ENCODE measurements around the gene ELFN1.
A peak's percentile ranks its signal among the peaks of the same experiment; 100 is the strongest.

ELFN1 gene

DNA sequence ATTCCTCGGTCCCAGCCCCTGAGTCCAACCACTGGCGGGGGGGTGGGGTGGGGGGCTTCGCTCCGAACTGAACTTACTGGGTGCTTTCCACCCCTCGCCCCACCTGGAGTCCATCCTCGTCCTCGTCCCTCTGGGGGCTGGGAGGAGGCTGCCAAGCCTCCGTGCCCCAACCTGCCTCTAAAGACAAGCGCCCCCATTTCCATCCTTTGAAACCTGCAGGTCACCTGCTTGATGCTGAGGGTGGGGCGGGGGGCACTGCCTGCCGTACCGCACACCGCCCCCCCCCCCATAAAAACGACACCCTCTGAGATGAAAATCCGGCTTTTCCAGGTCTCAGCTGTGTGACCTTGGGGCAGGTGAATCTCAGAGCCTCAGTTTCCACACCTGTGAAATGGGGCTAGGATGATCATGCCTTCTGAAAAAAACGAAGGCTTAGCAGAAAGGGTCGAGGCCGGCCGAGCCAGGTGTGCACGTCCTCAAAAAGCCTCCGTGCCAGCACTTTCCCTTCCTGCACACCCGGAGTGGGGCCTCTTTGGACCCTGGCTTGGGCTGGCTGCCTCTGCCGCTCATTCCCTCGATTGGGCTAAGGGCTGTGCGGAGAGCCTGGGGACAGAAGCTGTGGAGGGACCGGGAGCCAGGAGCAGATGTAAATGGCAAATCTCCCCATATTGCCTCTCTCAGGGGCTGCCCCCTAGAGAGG lies 967 bp downstream of the ELFN1 start:
- DNase-seq (ENCODE audit: low spot score): peak; percentile 32
- in situ Hi-C loops (cut with MboI; ENCODE audit: low sequenced_read_pairs, unreplicated experiment): no loop called here
- TF ChIP-seq, protein P1, sequence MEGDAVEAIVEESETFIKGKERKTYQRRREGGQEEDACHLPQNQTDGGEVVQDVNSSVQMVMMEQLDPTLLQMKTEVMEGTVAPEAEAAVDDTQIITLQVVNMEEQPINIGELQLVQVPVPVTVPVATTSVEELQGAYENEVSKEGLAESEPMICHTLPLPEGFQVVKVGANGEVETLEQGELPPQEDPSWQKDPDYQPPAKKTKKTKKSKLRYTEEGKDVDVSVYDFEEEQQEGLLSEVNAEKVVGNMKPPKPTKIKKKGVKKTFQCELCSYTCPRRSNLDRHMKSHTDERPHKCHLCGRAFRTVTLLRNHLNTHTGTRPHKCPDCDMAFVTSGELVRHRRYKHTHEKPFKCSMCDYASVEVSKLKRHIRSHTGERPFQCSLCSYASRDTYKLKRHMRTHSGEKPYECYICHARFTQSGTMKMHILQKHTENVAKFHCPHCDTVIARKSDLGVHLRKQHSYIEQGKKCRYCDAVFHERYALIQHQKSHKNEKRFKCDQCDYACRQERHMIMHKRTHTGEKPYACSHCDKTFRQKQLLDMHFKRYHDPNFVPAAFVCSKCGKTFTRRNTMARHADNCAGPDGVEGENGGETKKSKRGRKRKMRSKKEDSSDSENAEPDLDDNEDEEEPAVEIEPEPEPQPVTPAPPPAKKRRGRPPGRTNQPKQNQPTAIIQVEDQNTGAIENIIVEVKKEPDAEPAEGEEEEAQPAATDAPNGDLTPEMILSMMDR (IDR thresholded peaks at IDR 0.05; ENCODE audit: borderline replicate concordance, control extremely low read depth, extremely low read depth, insufficient read depth, missing control alignments): no peak

DNA sequence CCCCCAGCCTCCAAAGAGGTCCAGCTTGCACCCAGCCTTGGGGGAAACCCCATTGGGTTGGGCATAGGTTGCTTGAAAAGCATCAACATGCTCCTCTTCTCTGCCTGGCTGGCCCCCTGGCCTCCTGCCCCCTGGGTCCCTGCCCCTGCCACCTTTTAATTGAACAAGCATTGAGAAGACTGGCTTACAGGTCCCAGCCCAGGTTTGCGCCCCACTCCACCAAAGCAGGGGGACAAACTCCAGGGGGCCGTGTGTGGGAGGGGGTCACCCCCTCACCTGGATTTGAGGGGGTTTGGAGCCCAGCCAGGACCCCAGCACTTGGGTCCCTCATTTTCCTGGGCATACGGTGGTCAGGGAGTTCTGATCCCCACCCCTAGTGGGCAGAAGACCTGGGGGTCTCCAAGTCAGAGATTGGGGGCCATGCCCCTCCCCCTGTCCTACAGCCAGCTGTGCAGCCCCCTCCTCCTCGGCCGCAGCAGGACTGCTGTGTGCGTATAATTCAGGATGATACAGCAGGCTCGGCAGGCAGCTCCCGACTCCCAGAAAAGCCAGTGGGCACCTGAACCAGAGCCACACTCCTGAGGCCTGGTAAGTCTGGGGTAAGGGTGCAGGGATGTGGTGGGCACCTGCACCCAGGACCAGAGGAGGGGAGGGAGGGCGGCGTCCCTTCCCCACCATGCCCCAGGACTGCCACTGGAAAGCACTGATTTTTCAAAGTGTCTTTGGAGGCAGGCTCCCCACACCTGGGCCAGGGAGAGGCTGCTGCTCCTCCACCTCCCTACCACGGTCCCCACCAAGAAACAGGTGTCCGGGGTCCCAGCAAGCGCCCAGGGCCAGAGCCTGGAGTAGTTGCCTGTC lies 1.7 kb downstream of the ELFN1 start:
- DNase-seq (ENCODE audit: low spot score): peak; percentile 42
- in situ Hi-C loops (cut with MboI; ENCODE audit: low sequenced_read_pairs, unreplicated experiment): no loop called here
- TF ChIP-seq, protein P1 (IDR thresholded peaks at IDR 0.05; ENCODE audit: borderline replicate concordance, control extremely low read depth, extremely low read depth, insufficient read depth, missing control alignments): no peak

DNA sequence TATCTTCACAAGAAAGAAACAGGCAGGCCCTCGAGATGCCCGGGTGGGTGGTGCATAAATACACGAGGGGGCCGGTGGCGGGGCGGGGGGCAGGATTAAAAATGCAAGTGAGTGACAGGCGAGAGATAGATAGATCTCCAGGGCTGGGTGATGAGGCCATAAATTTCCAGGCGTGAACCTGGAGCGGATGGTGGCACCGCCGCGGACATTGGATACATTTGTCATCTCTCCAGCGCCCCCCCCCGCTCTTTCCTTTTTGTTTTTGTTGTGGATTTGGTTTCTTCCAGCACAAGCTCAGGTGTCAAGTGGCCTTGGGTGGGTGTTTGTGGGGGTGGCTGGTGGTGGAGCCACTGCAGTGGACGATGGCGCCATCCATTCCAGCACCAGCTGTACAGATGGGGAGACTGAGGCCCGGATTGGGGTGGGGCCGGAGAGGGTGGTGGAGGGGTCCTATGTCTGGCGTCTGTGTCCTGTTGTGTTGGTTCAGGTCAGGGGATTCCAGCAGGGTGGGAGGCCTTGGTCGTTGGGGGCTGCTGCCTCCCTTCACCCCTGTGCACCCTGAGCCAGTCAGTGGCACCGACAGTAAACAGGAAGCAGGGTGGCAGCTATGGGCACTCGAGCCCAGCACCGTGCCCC lies 2.9 kb downstream of the ELFN1 start:
- in situ Hi-C loops (cut with MboI; ENCODE audit: low sequenced_read_pairs, unreplicated experiment): no loop called here
- peak; percentile 12 for DNase-seq (ENCODE audit: low spot score)
- TF ChIP-seq, protein P1 (IDR thresholded peaks at IDR 0.05; ENCODE audit: borderline replicate concordance, control extremely low read depth, extremely low read depth, insufficient read depth, missing control alignments): no peak

DNA sequence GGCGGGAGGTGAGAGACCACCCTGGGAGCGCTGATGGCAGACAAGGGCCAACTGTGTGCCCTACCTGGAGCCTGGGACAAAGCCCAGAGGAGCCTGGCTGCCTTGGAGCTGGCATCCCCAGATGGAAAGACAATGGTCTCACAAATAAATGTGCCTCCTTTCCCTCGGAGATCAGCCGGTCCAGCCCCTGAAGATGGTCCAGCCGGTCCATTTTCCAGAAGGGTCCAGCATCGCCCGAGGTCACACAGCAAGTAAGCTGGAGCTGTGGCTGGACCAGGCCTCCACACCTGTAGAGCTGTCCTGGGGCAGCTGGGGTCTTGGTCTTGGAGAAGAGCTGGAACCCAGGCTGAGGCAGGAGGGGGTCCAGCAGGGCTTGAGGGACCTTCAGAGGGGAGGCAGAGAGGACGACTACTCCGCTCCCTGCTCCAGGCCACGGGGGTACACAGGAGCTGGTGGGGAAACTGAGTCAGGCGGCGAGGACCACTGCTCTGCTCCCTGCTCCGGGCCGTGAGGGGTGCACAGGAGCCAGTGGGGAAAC lies 3.6 kb downstream of the ELFN1 start:
- TF ChIP-seq, protein P1 (IDR thresholded peaks at IDR 0.05; ENCODE audit: borderline replicate concordance, control extremely low read depth, extremely low read depth, insufficient read depth, missing control alignments): no peak
- DNase-seq (ENCODE audit: low spot score): peak; percentile 17
- in situ Hi-C loops (cut with MboI; ENCODE audit: low sequenced_read_pairs, unreplicated experiment): no loop called here

DNA sequence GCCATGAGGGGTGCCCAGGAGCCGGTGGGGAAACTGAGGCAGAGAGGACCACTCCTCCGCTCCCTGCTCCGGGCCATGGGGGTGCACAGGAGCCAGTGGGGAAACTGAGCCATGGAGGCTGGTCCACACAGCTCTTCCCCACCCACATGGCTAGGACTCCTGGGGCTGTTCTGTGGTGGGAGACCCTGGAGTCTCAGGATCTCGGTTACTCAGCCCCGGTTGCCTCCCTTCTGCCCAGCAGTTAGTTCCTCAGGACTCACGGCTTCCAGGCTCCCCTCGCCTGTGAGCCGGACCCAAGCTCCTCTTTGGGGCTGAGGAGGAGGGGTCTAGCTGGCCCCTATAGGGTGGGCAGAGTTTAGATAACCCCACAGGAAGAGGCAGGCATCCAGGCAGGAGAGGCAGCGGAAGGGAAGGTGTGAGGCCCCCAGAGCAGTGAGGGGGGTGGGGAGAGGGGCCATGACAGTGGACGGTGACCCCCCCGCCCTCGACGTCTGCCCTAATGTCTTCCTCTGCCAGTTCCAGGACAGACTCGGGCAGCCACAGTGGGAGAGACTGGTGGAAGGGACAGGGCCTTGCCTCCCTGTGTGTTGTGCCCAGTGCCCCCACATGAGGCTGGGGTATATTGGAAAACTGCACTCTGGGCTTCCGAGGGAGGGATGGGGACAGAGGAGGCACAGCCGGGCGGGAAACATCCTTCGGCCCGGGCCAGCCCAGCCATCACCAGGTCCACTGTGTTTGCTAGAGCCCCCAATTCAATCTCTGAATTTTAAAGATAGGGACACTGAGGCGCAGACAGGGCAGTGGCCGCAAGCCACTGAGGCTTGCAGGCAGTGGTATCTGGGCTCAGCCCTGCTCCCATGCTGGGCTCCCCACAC lies 4.3 kb downstream of the ELFN1 start:
- in situ Hi-C loops (cut with MboI; ENCODE audit: low sequenced_read_pairs, unreplicated experiment): no loop called here
- TF ChIP-seq, protein P1 (IDR thresholded peaks at IDR 0.05; ENCODE audit: borderline replicate concordance, control extremely low read depth, extremely low read depth, insufficient read depth, missing control alignments): no peak
- DNase-seq (ENCODE audit: low spot score): peak; percentile 30

Data from GM13976 (cell line).